Hypothalamus (tissue), 51 donors: ENCODE results near the gene ZNF18.
"Not testable (repeated sequence)": the region's sequence is repeated elsewhere in the genome, so short reads cannot be mapped to it uniquely, and the experiment has no call there.

ENCODE experiments used
- DNase-seq, 51 donors: peaks; one replicate each; lab custom pipeline; 2025; lab: John Stamatoyannopoulos, UW

The ZNF18 gene

DNA sequence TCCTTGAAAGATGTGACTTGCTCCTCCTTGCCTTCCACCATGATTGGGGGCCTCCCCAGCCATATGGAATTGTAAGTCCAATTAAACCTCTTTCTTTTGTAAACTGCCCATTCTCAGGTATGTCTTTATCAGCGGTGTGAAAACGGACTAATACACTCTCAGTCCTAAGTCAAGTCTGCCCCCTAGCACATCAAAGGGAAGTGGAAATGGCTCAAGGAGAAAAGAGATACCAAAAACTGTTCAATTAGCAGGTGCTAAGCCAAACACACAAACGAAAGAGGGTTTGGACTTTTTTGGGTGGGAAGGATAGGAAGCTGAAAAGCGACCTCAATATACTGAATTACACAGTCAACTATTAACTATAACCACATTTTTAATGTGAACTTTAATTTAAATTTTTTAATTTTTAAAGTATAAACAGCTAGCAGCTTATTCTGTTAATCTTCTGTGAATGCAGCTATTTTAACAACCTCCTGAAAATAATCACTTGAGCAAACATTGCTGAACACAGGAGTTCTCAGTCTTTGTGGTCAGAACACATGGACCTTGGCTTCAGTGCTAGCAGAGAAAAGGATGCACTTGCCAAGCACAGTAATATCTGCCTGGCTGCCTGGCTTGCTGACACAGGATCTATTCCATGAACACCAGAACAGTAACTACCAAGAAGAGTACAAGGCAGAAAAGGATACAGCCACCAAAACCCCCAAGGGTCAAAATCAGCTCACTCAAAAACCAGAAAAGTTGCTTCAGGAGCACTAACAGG is 10.9 kb downstream of the ZNF18 start:
- peak in 2 of 51 donors; percentile 3 to 14 for DNase-seq

GRCh38 chr17:11981862-11982261 is 15.4 kb downstream of the ZNF18 start:
- DNase-seq: no peak

DNA sequence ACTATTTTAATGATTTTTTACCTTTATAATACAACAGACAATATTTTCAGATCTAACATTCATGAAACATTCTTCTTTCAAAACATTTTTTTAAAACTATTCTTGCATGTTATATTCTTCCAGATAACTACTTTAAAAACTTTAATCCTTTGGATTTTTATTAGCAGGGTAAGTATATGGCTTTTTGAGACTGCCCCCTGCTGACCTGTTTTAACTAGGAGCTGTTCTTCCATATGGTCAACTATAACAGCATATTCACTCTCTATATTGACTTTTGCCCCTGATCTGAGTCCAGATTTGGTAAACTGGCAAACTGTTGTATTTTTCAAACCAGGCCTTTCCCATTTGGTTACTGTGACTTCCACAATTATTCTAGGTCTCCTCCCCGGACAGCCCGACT is 16.5 kb downstream of the ZNF18 start:
- no peak for DNase-seq

GRCh38 chr17:11979795-11980194 is 17.5 kb downstream of the ZNF18 start:
- DNase-seq: no peak

- not testable (repeated sequence) for DNase-seq
Measured at GRCh38 chr17:11972741-11973140, 24.5 kb downstream of the ZNF18 start.

GRCh38 chr17:11969565-11969964 is 27.7 kb downstream of the ZNF18 start:
- no peak for DNase-seq

DNA sequence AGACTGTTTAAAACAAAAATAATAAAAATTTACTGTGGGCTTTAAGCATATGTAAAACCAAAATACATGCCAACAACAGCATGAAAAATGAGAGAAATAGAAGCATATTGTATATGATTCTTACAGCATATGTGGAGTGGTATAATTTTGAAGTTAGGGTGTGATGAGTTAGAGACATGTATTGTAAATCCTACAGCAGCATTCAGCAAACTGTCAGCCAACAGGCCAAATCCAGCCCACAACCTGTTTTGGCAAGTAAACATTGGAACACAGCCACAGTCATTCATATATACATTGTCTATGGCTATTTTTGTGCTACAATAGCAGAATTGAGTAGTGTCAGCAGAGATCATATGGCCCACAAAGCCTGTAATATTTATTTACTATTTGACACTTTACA is 42.3 kb downstream of the ZNF18 start:
- DNase-seq: no peak

DNA sequence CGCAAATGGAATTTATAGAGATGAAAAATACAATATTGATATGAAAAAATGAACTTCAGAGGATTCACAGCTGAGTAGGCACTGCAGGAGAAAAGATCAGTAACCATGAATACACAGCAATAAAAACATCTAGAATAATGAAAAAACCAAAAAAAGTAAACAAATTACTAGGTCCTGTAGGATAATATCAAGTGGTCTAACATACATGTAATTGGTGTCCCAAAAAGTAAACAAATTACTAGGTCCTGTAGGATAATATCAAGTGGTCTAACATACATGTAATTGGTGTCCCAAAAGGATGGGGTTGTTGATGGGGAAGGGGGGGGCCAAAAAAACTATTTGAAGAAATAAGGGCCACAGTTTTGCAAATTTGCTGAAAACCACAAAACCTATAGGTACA is 43.4 kb downstream of the ZNF18 start:
- DNase-seq: no peak

DNA sequence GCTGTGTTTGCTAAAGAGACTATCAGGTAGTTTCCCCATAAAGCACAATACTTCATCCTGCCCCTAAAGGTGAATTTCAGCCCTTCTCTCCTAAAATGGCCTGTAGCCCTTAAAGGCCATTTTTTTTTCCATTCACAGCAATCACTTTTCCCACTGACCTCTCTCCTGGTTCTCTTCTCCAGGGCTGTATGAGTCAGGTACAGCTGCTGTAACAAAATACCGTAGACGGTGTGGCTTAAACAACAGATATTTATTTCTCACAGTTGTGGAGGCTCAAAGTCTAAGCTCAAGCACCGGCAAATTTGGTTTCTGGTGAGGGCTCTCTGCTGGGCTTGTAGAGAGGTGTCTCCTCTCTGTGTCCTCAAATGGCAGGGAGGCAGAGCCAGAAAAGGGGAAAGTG is 44.7 kb downstream of the ZNF18 start:
- no peak for DNase-seq

- DNase-seq: no peak
Measured at GRCh38 chr17:11950771-11951519, 46.3 kb downstream of the ZNF18 start.

DNA sequence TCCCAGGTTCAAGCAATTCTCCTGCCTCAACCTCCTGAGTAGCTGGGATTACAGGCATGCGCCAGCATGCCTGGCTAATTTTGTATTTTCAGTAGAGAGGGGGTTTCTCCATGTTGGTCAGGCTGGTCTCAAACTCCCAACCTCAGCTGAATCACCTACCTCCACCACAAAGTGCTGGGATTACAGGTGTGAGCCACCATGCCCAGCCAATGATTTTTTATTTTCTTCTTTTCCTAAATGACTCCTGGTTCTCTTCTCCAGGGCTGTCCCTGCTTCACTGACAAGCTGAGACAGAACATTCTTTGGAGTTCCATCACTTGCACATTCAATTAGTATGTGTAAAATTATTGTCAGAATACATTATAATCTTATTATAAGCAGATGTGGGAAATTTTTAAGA is 47.7 kb downstream of the ZNF18 start:
- DNase-seq: not testable (repeated sequence)

GRCh38 chr17:11948789-11949188 is 48.5 kb downstream of the ZNF18 start:
- DNase-seq: peak in 9 of 51 donors; percentile 0 to 32 (median 2)

- DNase-seq: no peak
Measured at GRCh38 chr17:11944587-11944986, 52.7 kb downstream of the ZNF18 start.

GRCh38 chr17:11943759-11944347 is 53.4 kb downstream of the ZNF18 start:
- DNase-seq: no peak

GRCh38 chr17:11943086-11943485 is 54.2 kb downstream of the ZNF18 start:
- not testable (repeated sequence) for DNase-seq

GRCh38 chr17:11940904-11941303 is 56.4 kb downstream of the ZNF18 start:
- DNase-seq: no peak

DNA sequence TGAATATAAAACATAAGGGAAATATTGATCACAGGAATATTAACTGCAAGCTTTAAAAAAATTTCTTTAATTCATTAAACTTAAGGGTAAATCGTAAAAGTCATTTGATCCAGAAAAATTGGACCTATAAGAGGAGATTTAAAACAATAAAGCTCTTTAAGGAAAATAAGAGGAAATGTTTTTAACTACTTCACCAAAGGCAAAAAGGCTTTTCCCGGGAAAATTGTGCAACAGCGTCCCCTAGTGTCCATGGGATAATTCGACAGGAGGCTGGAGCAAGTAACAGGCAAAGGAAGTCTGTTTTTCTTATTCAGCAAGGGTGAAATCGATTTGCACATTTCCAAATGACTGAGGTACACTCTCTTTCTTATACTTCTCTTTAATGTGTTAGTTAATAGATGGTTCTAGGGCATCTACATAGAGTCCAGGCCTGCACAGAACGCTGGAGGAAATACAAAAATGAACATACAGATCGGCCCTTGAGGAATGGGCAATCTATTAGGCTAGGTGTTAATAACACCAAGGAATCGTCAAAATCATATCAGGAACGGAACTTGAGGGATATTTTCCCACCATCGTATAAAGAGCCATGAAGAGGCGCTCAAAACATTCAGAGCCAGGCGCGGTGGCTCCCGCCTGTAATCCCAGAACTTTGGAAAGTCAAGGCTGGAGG is 61.4 kb downstream of the ZNF18 start:
- DNase-seq: peak in 33 of 51 donors; percentile 0 to 70 (median 29)

GRCh38 chr17:11932337-11932898 is 64.9 kb downstream of the ZNF18 start:
- DNase-seq: no peak

DNA sequence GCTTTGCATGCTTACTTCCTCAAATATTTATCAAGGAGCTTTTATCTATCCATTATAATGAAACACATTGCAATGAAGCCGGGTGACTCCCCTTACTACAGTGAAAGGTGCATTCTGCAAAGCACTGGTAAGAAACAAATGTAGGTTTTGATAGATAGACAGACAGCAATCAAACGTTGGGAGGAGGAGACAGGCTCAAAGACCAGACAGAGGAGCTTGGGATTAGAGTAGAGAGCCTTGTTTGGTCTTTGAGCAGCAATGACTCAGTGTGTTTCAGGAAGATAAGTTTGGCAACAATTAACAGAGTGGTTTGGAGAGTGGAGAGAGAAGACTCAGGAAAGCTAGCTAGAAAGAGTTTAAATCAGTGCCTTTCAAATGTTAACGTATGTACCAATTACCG is 68.8 kb downstream of the ZNF18 start:
- no peak for DNase-seq
